Measurements from ENCODE around the gene TMEM143. TPM values are rescaled to one million over a fixed set of nuclear protein-coding genes. Genes with fewer than 3 reads are reported as not detected.

The TMEM143 gene
- total RNA-seq, 1 experiment from 2014 or later, result 15.2 TPM

DNA sequence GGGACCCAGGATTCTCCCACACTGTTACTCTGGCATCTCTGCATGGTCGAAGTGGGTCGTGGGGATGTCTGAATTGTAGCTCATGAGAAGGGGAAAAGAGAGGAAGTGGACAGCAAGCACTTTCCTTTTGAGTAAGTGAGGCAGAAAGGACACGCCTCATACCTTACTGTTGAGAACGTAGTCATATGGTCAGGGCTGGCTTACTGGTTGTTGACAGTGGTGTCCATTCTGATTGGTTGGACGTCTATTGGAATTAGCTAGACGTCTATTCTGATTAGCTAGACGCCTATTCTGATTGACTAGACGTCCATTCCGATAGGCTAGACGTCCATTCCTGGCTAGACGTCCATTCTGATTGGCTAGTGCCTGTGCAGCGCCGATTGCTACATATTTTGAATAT is 42.1 kb upstream of the TMEM143 start:
- H3K79me2 ChIP-seq (ENCODE audit: insufficient read depth, low read length), result peaks cover 11% of the 10 kb centered on the region; the same call in 1 of the 2 replicates
- H4K20me1 ChIP-seq (ENCODE audit: control insufficient read depth, insufficient read depth, insufficient read length), result no peaks in the 10 kb centered on the region
- no peak overlapping the region for H4K91ac ChIP-seq (ENCODE audit: insufficient read length, low read depth, low read length)
- H4K5ac ChIP-seq (ENCODE audit: insufficient read length, low read depth, low read length), result no peak overlapping the region
- H3K4me1 ChIP-seq (ENCODE audit: insufficient read depth, low read length), result peaks cover 10% of the 10 kb centered on the region; the same call in 1 of the 2 replicates
- H3K9ac ChIP-seq (ENCODE audit: extremely low read depth, insufficient read length, low read length), result no peak overlapping the region
- Mint-ChIP-seq H3K4me3 (no peak overlapping the region), H3K9me3 (peaks cover 2% of the 10 kb centered on the region in 2 experiments; a peak in 1 of 5 replicates), H3K4me1 (peaks cover 30 to 37% of the 10 kb centered on the region in 2 experiments), H3K27ac (no peak overlapping the region), H3K27me3 (ENCODE audit: low read depth) (no peaks in the 10 kb centered on the region), H3K36me3 (ENCODE audit: insufficient read depth in 1 of 3, low read depth in 3 of 3) (peaks cover 0 to 8% (median 7%) of the 10 kb centered on the region in 3 experiments; a peak in 4 of 7 replicates)
- no peak overlapping the region for H2AFZ ChIP-seq (ENCODE audit: low read length)
- H3K23ac ChIP-seq (ENCODE audit: insufficient read length, low read depth, low read length), result no peak overlapping the region
- no peak overlapping the region for H3T11ph ChIP-seq (ENCODE audit: low read length)
- peaks cover 6% of the 10 kb centered on the region for H3K79me1 ChIP-seq (ENCODE audit: insufficient read depth, low read depth, low read length, poor library complexity, severe bottlenecking)
- WGBS (ENCODE audit: extremely low coverage, insufficient read length, low lambda C conversion rate), result no CpG with 5 or more reads among the region's 13 CpGs
- no peak overlapping the region for H3K14ac ChIP-seq (ENCODE audit: insufficient read depth, low read length)
- no peaks in the 10 kb centered on the region for H3K23me2 ChIP-seq (ENCODE audit: insufficient read length, low read depth, low read length, poor library complexity, severe bottlenecking)
- no peak overlapping the region for H2BK12ac ChIP-seq (ENCODE audit: insufficient read length, low read depth, low read length)
- H3K27ac ChIP-seq (ENCODE audit: insufficient read length, low read depth, low read length), result no peak overlapping the region
- no peak overlapping the region for H4K8ac ChIP-seq (replicated peaks; ENCODE audit: insufficient read length, low read depth, low read length)
- H3K27me3 ChIP-seq (ENCODE audit: insufficient read depth, low read length), result no peaks in the 10 kb centered on the region
- no peak overlapping the region for H2BK15ac ChIP-seq (ENCODE audit: low read depth, low read length)
- no peak overlapping the region for H2BK5ac ChIP-seq (ENCODE audit: insufficient read length, low read length)
- H3K4me2 ChIP-seq (ENCODE audit: insufficient read depth, insufficient read length, low read length), result no peak overlapping the region
- H2AK5ac ChIP-seq (ENCODE audit: insufficient read length, low read length), result no peak overlapping the region
- no peak overlapping the region for H2BK120ac ChIP-seq (ENCODE audit: low read depth, low read length, poor library complexity, severe bottlenecking)
- TF ChIP-seq, protein P1, sequence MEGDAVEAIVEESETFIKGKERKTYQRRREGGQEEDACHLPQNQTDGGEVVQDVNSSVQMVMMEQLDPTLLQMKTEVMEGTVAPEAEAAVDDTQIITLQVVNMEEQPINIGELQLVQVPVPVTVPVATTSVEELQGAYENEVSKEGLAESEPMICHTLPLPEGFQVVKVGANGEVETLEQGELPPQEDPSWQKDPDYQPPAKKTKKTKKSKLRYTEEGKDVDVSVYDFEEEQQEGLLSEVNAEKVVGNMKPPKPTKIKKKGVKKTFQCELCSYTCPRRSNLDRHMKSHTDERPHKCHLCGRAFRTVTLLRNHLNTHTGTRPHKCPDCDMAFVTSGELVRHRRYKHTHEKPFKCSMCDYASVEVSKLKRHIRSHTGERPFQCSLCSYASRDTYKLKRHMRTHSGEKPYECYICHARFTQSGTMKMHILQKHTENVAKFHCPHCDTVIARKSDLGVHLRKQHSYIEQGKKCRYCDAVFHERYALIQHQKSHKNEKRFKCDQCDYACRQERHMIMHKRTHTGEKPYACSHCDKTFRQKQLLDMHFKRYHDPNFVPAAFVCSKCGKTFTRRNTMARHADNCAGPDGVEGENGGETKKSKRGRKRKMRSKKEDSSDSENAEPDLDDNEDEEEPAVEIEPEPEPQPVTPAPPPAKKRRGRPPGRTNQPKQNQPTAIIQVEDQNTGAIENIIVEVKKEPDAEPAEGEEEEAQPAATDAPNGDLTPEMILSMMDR (conservative IDR thresholded peaks at IDR 0.05), result no peak
- H3K9me3 ChIP-seq (ENCODE audit: control insufficient read depth, low read depth, low read length), result no peaks in the 10 kb centered on the region
- no peak for DNase-seq
- H3K18ac ChIP-seq (ENCODE audit: insufficient read length, low read depth, low read length), result no peak overlapping the region
- H3K56ac ChIP-seq (ENCODE audit: insufficient read length, low read depth, low read length), result no peak overlapping the region
- H3K4ac ChIP-seq (ENCODE audit: low read depth, low read length), result no peak overlapping the region
- H2BK20ac ChIP-seq (ENCODE audit: low read depth, low read length, poor library complexity, severe bottlenecking), result no peak overlapping the region
